MCF 10A (cell line): Measurements from ENCODE around the gene OSM. TPM values are rescaled to one million over a fixed set of nuclear protein-coding genes. Genes with fewer than 3 reads are reported as not detected.
"Not testable (repeated sequence)": the region's sequence is repeated elsewhere in the genome, so short reads cannot be mapped to it uniquely, and the experiment has no call there.

Source experiments
- BruUV-seq: library from RNA; stranded (reverse); fragments of 400-500 nt; replicated peaks from 2 replicates; lab custom pipeline; 2021; lab: Mats Ljungman, UMichigan
- CTCF ChIA-PET: fragments of 300-600 bp; sonication (Branson Sonifier 250); formaldehyde crosslinking; extraction: SDS; loops from one replicate; lab custom pipeline; 2021; ENCODE audit warnings: antibody characterized with exemption, inconsistent platforms; lab: Yijun Ruan, JAX
- POLR2A ChIA-PET: fragments of 300-600, 350-650 bp; sonication (Branson Sonifier 250); formaldehyde crosslinking; extraction: SDS; loops from one replicate; lab custom pipeline; 2020; ENCODE audit warnings: antibody characterized with exemption, inconsistent platforms; lab: Yijun Ruan, JAX
- DNase-seq: peaks from one replicate; pipeline ENCODE4 v3.0.0-alpha.2; 2018; ENCODE audit not compliant: unreplicated experiment
- H3K27ac Mint-ChIP-seq: one replicate; pipeline ENCODE4 v1.8.0; 2022; ENCODE audit warnings: mild to moderate bottlenecking, low read depth, mixed read lengths; ENCODE audit not compliant: unreplicated experiment
- H3K27me3 Mint-ChIP-seq: one replicate; pipeline ENCODE4 v1.8.0; 2022; ENCODE audit warnings: mixed read lengths; ENCODE audit not compliant: insufficient read depth, unreplicated experiment
- H3K36me3 Mint-ChIP-seq: one replicate; pipeline ENCODE4 v1.8.0; 2022; ENCODE audit warnings: mild to moderate bottlenecking, moderate library complexity, mixed read lengths; ENCODE audit not compliant: insufficient read depth, unreplicated experiment
- H3K4me1 Mint-ChIP-seq: one replicate; pipeline ENCODE4 v1.8.0; 2022; ENCODE audit warnings: mixed read lengths; ENCODE audit not compliant: insufficient read depth, unreplicated experiment
- H3K4me3 Mint-ChIP-seq: one replicate; pipeline ENCODE4 v1.8.0; 2022; ENCODE audit warnings: mild to moderate bottlenecking, moderate library complexity, mixed read lengths; ENCODE audit not compliant: unreplicated experiment
- H3K9me3 Mint-ChIP-seq: one replicate; pipeline ENCODE4 v1.8.0; 2022; ENCODE audit warnings: mixed read lengths; ENCODE audit not compliant: unreplicated experiment
- CTCF ChIP-seq: fragments of 200-600 bp; IDR thresholded peaks from one replicate; pipeline ENCODE4 v1.8.0; 2022; ENCODE audit warnings: antibody characterized with exemption, mild to moderate bottlenecking; ENCODE audit not compliant: unreplicated experiment
- intact Hi-C: fragments of 100-400 bp; cut with micrococcal nuclease; formaldehyde crosslinking; loops from 2 replicates; pipeline ENCODE4 v1.14.1; 2022
- total RNA-seq: library from RNA; stranded (reverse); gene quantifications from 2 replicates; pipeline ENCODE4 v1.2.3, GENCODE V29; 2022

The OSM gene
- total RNA-seq, 1 experiment from 2014 or later: not detected

- no peaks in the 10 kb centered on the region for H3K9me3 Mint-ChIP-seq
- ChIA-PET CTCF (interaction anchor here (0.6 kb wide), 1 partner anchor 109 kb away, joined by 3 read pairs; no protein-coding TSS in a partner anchor), POLR2A (no interaction called here)
- H3K27me3 Mint-ChIP-seq: no peaks in the 10 kb centered on the region
- DNase-seq: no peak
- peaks cover 6% of the 10 kb centered on the region for H3K36me3 Mint-ChIP-seq
- no TSS peak for BruUV-seq
- no peak overlapping the region for H3K27ac Mint-ChIP-seq
- TF ChIP-seq CTCF: no peak
- no peak overlapping the region for H3K4me3 Mint-ChIP-seq
- H3K4me1 Mint-ChIP-seq: peaks cover 11% of the 10 kb centered on the region
- intact Hi-C loops: no loop called here
Observed at GRCh38 chr22:30217698-30218560, 48.7 kb downstream of the OSM start.

- H3K27ac Mint-ChIP-seq: no peak overlapping the region
- H3K4me3 Mint-ChIP-seq: no peak overlapping the region
- ChIA-PET CTCF (no interaction called here), POLR2A (no interaction called here)
- no peaks in the 10 kb centered on the region for H3K9me3 Mint-ChIP-seq
- H3K36me3 Mint-ChIP-seq: peaks cover 6% of the 10 kb centered on the region
- no peak for TF ChIP-seq CTCF
- no peak for DNase-seq
- no peaks in the 10 kb centered on the region for H3K27me3 Mint-ChIP-seq
- BruUV-seq: no TSS peak
- H3K4me1 Mint-ChIP-seq: peaks cover 19% of the 10 kb centered on the region
- intact Hi-C loops: no loop called here
Observed at GRCh38 chr22:30216710-30217109, 49.9 kb downstream of the OSM start.

- CTCF ChIA-PET, H3K4me3 Mint-ChIP-seq, BruUV-seq, H3K27me3 Mint-ChIP-seq, DNase-seq, H3K36me3 Mint-ChIP-seq, POLR2A ChIA-PET, H3K9me3 Mint-ChIP-seq, intact Hi-C loops, H3K27ac Mint-ChIP-seq: not testable (repeated sequence)
- H3K4me1 Mint-ChIP-seq: peaks cover 19% of the 10 kb centered on the region
Observed at GRCh38 chr22:30216272-30216671, 50.4 kb downstream of the OSM start.

- TF ChIP-seq CTCF: no peak
- BruUV-seq: no TSS peak
- Mint-ChIP-seq H3K27ac (no peak overlapping the region), H3K27me3 (no peaks in the 10 kb centered on the region), H3K4me1 (peaks cover 30% of the 10 kb centered on the region), H3K36me3 (peaks cover 6% of the 10 kb centered on the region), H3K4me3 (no peak overlapping the region), H3K9me3 (no peaks in the 10 kb centered on the region)
- POLR2A ChIA-PET: interaction anchor here (0.6 to 1.2 kb wide), 2 partner anchors 12 to 16 kb away, joined by 3 to 4 read pairs; no protein-coding TSS in a partner anchor
- CTCF ChIA-PET: interaction anchor here (1.1 kb wide), 1 partner anchor 41 kb away, joined by 3 read pairs; no protein-coding TSS in a partner anchor
- no peak for DNase-seq
- intact Hi-C loops: no loop called here
Observed at GRCh38 chr22:30214703-30215407, 51.8 kb downstream of the OSM start.
